Sigmoid colon (tissue), 4 donors: ENCODE results near the gene POMGNT1.

Source experiments
- EP300 ChIP-seq, 4 donors: sonication (generic); formaldehyde crosslinking; IDR thresholded peaks; one replicate each; pipeline ENCODE4 v1.6.1; 2017; ENCODE audit warnings: antibody characterized with exemption in 4 of 4
- TF ChIP-seq, protein P1 (sequence below), 4 experiments: fragments of 450-650 bp in 3 of 4; fragments of 200-600 bp in 1 of 4; IDR thresholded peaks; one replicate each; pipeline ENCODE4 v1.5.1; 2016 to 2019; ENCODE audit warnings: antibody characterized with exemption in 4 of 4, mild to moderate bottlenecking in 3 of 4, moderate library complexity in 2 of 4

DNA sequence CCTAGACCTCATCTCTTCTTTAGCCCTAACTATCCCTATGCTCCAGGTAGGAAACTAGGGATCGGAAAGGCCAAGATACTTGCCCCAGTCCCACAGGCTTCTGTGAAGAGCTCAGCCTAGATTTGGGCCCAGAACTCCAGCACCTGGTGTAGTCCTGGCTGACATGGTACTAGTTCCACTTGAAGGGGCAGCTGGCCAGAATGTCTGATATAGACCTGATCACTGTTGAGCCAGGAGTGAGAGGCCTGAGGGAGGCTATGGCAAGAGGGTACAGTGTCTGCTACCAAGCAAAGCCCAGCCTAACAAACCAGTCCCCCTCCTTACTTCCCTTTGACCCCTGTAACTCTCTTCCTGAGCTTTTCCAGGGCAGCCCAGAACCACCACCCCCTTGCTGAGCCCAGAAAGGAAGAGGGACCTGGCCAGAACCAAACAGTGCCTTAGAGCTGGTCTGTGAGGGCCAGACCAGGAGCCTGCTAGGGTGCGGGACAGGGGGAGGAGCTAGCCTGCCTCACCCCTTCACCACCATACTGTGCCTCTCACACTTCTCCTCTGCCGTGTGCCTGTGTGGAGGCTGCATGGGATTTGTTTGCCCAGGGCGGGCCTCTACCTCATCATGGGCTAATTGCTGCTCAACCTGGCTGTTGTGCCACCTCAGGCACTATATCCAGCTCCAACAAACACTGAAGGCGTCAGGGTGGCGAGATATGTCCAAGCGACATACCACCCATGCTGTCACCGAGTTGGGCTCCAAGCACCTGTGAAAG lies 10.9 kb downstream of the POMGNT1 start:
- TF ChIP-seq, protein P1, sequence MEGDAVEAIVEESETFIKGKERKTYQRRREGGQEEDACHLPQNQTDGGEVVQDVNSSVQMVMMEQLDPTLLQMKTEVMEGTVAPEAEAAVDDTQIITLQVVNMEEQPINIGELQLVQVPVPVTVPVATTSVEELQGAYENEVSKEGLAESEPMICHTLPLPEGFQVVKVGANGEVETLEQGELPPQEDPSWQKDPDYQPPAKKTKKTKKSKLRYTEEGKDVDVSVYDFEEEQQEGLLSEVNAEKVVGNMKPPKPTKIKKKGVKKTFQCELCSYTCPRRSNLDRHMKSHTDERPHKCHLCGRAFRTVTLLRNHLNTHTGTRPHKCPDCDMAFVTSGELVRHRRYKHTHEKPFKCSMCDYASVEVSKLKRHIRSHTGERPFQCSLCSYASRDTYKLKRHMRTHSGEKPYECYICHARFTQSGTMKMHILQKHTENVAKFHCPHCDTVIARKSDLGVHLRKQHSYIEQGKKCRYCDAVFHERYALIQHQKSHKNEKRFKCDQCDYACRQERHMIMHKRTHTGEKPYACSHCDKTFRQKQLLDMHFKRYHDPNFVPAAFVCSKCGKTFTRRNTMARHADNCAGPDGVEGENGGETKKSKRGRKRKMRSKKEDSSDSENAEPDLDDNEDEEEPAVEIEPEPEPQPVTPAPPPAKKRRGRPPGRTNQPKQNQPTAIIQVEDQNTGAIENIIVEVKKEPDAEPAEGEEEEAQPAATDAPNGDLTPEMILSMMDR (IDR thresholded peaks at IDR 0.05), result no peak
- TF ChIP-seq EP300 (IDR thresholded peaks at IDR 0.05), result no peak
